GM19351 (cell line): ENCODE data around the gene CPTP.
A peak's percentile ranks its signal among the peaks of the same experiment; 100 is the strongest.

Experiments used
- ATAC-seq: cut with Tn5 transposase; IDR thresholded peaks from one replicate; pipeline ENCODE4 v1.9.1; 2021; ENCODE audit warnings: mild to moderate bottlenecking, moderate library complexity; ENCODE audit not compliant: unreplicated experiment

Gene CPTP

GRCh38 chr1:1347026-1347595 is 22.5 kb downstream of the CPTP start:
- no peak for ATAC-seq

DNA sequence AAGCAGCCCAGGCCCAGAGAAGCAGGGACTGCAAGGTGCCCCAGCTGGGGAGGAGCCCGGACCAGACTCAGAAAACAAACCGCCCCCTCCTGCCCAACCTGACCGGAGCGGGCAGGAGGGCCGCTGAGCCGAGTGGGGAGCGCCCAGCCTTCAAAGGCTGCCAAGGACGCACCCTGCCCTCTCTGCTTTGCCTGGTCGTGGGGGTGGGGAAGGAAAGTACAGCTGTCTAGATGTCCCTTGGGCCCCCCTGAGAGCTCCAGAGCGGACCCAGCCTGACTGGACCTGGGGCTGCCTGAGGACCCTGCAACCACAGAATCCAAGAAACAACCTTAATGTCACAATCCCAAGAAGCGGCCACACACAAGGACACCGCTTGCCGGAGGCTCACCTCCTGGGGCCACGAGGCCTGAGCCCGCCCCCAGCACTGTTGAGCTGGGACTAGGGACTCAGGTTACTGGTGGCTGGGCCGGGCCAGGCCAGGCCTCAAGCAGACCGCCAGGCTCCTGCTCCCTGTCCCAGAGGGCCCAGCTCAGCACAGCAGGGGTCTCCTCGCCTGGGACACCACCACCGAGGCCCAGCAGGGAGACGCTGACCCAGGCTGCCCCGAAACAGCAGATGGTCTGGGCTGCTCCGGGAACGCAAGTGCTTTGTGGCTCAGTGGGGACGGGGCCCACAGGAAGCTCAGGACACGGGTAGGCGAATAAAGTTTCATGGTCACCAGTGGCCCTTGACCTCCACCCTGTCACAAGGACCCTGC is 23.2 kb downstream of the CPTP start:
- ATAC-seq: no peak

- peak; percentile 24 for ATAC-seq
Measured at GRCh38 chr1:1348420-1349255, 24.0 kb downstream of the CPTP start.

GRCh38 chr1:1349256-1350012 is 24.8 kb downstream of the CPTP start, which contains the start of gene DVL1:
DVL1 (minus strand) TSS chr1:1349418; CDS start chr1:1349065, 353 bp downstream.
- ATAC-seq: peak; percentile 65

- no peak for ATAC-seq
Measured at GRCh38 chr1:1351511-1352427, 27.2 kb downstream of the CPTP start.

DNA sequence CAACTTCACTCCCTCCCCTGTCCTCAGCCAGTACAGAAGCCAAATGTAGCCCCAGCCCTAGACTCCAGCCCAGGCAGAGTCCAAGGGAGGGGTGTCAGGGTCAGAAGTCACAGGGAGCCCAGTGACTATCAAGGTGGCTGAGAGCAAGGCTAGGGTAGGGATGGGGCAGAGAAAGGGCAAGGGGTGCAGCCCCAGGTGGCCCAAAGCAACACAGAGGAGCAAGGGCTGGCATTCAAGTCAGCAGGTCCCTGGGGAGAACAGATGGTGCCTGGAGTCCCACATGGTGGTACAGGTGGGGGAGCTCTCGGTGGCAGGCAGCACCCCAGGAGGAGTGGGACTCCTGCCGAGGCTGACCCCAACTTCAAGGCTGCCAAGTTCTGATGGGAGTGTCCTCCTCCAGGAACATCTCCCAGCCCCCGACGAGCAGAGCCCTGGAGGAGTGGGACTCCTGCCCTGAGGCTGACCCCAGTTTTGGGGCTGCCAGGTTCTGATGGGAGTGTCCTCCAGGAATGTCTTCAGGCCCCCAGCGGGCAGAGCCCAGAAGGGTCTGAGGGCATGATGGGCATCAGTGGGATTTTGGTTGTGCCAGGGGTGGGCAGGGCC is 28.3 kb downstream of the CPTP start:
- no peak for ATAC-seq

- no peak for ATAC-seq
Measured at GRCh38 chr1:1353389-1354151, 29.0 kb downstream of the CPTP start.

GRCh38 chr1:1354271-1355247 is 30.0 kb downstream of the CPTP start:
- no peak for ATAC-seq

- no peak for ATAC-seq
Measured at GRCh38 chr1:1355416-1355815, 30.8 kb downstream of the CPTP start.

DNA sequence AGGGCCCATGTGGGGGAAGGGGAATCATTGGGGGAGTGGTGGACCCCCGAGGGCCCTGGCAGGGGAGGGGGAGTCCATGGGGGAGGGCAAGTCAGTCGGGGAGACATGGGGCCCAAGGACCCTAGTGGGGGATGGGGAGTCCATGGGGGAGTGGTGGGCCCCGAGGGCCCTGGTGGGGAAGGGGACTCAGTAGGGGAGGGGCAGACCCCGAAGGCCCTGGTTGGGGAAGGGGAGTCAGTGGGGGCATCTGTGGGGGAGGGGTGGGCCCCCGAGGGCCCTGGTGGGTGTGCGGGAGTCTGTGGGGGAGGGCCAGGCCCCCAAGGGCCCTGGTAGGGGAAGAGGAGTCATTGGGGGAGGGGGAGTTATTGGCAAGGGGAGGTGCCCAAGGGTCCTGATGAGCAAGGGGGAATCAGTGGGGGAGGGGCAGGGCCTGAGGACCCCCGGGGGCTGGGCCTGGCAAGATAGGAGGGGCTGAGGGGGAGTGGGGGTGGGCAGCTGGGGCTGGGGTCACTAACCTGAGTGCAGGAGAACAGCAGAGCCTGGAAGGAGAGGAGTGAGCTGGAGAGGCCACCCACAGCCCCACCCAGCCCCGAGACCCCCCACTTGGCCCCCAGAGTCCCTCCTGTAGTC is 31.7 kb downstream of the CPTP start:
- ATAC-seq: no peak

- no peak for ATAC-seq
Measured at GRCh38 chr1:1356796-1357401, 32.3 kb downstream of the CPTP start.

- no peak for ATAC-seq
Measured at GRCh38 chr1:1357871-1358432, 33.4 kb downstream of the CPTP start.

GRCh38 chr1:1358433-1359271 is 34.0 kb downstream of the CPTP start, which contains the start of gene MXRA8:
MXRA8 (minus strand) TSS chr1:1358555; CDS start chr1:1358504, 51 bp downstream.
- no peak for ATAC-seq

- ATAC-seq: no peak
Measured at GRCh38 chr1:1359308-1359663, 34.7 kb downstream of the CPTP start.

DNA sequence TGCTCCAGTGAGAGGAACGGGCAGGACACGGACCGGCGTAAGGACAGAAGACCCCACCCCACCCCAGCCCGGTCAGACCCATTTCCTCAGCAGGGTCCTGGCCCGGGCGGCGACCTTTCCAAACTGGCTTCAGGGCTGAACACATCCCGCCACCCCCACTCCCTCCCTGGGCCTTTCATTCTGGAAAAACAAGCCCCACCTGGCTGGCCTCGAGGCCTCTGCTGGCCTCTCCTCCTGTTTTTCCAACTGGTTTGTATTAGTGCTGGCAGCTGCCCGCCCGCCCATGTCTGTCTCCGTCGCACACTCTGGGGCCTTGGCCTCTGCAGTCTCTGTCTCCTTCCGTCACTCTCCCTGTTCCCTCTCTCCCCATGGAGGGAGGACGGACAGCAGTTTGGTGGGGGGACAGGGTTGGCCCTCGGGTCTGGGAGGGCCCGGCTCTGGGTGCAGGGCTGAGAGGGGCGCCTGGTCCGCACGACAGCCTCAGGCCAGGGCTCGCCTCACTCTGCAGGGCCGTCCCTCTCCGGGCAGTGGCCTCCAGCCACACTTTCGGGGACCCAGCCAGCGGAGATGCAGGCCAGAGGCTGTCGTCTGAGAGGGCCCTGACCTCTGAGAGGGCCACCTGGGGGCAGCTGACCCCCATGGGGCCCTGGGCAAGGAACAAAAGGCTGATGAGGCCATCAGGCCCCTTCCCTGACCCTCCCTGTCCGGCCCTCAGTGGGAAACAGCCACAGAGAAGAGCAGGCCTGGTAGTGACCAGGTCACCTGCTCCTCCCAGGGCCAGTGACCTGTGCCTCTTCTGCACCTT is 35.3 kb downstream of the CPTP start:
- ATAC-seq: no peak
